ENCODE results near the gene DHRS7C.

GRCh38 chr17:9830711-9831110 is 39.3 kb upstream of the DHRS7C start:
- TF ChIP-seq, protein P1, sequence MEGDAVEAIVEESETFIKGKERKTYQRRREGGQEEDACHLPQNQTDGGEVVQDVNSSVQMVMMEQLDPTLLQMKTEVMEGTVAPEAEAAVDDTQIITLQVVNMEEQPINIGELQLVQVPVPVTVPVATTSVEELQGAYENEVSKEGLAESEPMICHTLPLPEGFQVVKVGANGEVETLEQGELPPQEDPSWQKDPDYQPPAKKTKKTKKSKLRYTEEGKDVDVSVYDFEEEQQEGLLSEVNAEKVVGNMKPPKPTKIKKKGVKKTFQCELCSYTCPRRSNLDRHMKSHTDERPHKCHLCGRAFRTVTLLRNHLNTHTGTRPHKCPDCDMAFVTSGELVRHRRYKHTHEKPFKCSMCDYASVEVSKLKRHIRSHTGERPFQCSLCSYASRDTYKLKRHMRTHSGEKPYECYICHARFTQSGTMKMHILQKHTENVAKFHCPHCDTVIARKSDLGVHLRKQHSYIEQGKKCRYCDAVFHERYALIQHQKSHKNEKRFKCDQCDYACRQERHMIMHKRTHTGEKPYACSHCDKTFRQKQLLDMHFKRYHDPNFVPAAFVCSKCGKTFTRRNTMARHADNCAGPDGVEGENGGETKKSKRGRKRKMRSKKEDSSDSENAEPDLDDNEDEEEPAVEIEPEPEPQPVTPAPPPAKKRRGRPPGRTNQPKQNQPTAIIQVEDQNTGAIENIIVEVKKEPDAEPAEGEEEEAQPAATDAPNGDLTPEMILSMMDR (IDR thresholded peaks at IDR 0.05; ENCODE audit: low read depth, low read length): no peak
- no peak for TF ChIP-seq EZH2phosphoT487 (IDR thresholded peaks at IDR 0.05; ENCODE audit: low read depth)

Data from OCI-LY3 (cell line).